Measurements from ENCODE around the gene STUM.
"Not testable (repeated sequence)": the region's sequence is repeated elsewhere in the genome, so short reads cannot be mapped to it uniquely, and the experiment has no call there.

STUM gene

GRCh38 chr1:226638608-226639007, 90.0 kb downstream of the STUM start:
- no peak overlapping the region for H2BK12ac ChIP-seq (ENCODE audit: low read length)
- no peak overlapping the region for H3K4me2 ChIP-seq (ENCODE audit: insufficient read depth, low read length, poor library complexity, severe bottlenecking)
- no peak overlapping the region for H2BK120ac ChIP-seq (ENCODE audit: low read depth, low read length)
- H3K18ac ChIP-seq (ENCODE audit: low read length): no peak overlapping the region
- DNase-seq (ENCODE audit: low spot score): no peak
- H3K27me3 ChIP-seq (ENCODE audit: control insufficient read depth in 3 of 3, insufficient read depth in 3 of 3, low read depth in 1 of 3, low read length in 3 of 3): no peaks in the 10 kb centered on the region
- no peak overlapping the region for H2BK5ac ChIP-seq (ENCODE audit: low read length)
- H3K4ac ChIP-seq (ENCODE audit: low read length): no peak overlapping the region
- no peak overlapping the region for H4K91ac ChIP-seq (ENCODE audit: low read depth, low read length, poor library complexity)
- H4K8ac ChIP-seq (ENCODE audit: low read depth, low read length): no peak overlapping the region
- H2AK5ac ChIP-seq (ENCODE audit: low read depth, low read length): no peak overlapping the region
- H2BK15ac ChIP-seq (ENCODE audit: low read length): no peak overlapping the region
- no CpG with 5 or more reads among the region's 16 CpGs for WGBS, 2 donors (ENCODE audit: extremely low coverage in 2 of 2, insufficient read length in 2 of 2, insufficient replicate concordance in 1 of 2)
- no peak overlapping the region for H2AFZ ChIP-seq (ENCODE audit: low read length)
- no peak overlapping the region for H3K4me3 ChIP-seq (ENCODE audit: low read length in 2 of 2)
- peaks cover 10 to 16% of the 10 kb centered on the region in 2 donors for H3K4me1 ChIP-seq (ENCODE audit: control insufficient read depth in 2 of 2, insufficient read depth in 1 of 2, low read depth in 1 of 2, low read length in 2 of 2)
- H3K23ac ChIP-seq (ENCODE audit: low read depth, low read length, poor library complexity): no peak overlapping the region
- no peak overlapping the region for H3K14ac ChIP-seq (ENCODE audit: low read length)
- no peak overlapping the region for H3K27ac ChIP-seq (replicated peaks; ENCODE audit: low read length)
- H3K9me3 ChIP-seq (replicated peaks in 1 of 2; ENCODE audit: control insufficient read depth in 2 of 2, insufficient read depth in 1 of 2, low read depth in 1 of 2, low read length in 2 of 2): no peaks in the 10 kb centered on the region
- no peak overlapping the region for H3K9ac ChIP-seq (ENCODE audit: low read depth, low read length, poor library complexity)
- H3K36me3 ChIP-seq (replicated peaks in 1 of 2; ENCODE audit: control insufficient read depth in 2 of 2, insufficient read depth in 2 of 2, low read length in 2 of 2): peaks cover 0 to 15% of the 10 kb centered on the region in 2 donors
- H3K79me1 ChIP-seq (ENCODE audit: low read depth, low read length): peaks cover 1% of the 10 kb centered on the region

- not testable (repeated sequence) for H3K4me2 ChIP-seq (ENCODE audit: insufficient read depth, low read length, poor library complexity, severe bottlenecking); H3K9me3 ChIP-seq (replicated peaks in 1 of 2; ENCODE audit: control insufficient read depth in 2 of 2, insufficient read depth in 1 of 2, low read depth in 1 of 2, low read length in 2 of 2); H2AK5ac ChIP-seq (ENCODE audit: low read depth, low read length); H4K91ac ChIP-seq (ENCODE audit: low read depth, low read length, poor library complexity); H2AFZ ChIP-seq (ENCODE audit: low read length); H2BK15ac ChIP-seq (ENCODE audit: low read length); H2BK12ac ChIP-seq (ENCODE audit: low read length); H3K27me3 ChIP-seq (ENCODE audit: control insufficient read depth in 3 of 3, insufficient read depth in 3 of 3, low read depth in 1 of 3, low read length in 3 of 3); H3K23ac ChIP-seq (ENCODE audit: low read depth, low read length, poor library complexity); H4K8ac ChIP-seq (ENCODE audit: low read depth, low read length); H2BK5ac ChIP-seq (ENCODE audit: low read length); H3K14ac ChIP-seq (ENCODE audit: low read length); H3K18ac ChIP-seq (ENCODE audit: low read length); H3K4ac ChIP-seq (ENCODE audit: low read length); H3K4me3 ChIP-seq (ENCODE audit: low read length in 2 of 2); H2BK120ac ChIP-seq (ENCODE audit: low read depth, low read length); H3K9ac ChIP-seq (ENCODE audit: low read depth, low read length, poor library complexity); H3K79me1 ChIP-seq (ENCODE audit: low read depth, low read length); DNase-seq (ENCODE audit: low spot score); H3K27ac ChIP-seq (replicated peaks; ENCODE audit: low read length)
- WGBS, 2 donors (ENCODE audit: extremely low coverage in 2 of 2, insufficient read length in 2 of 2, insufficient replicate concordance in 1 of 2): no CpG with 5 or more reads among the region's 8 CpGs
- peaks cover 12 to 22% of the 10 kb centered on the region in 2 donors for H3K4me1 ChIP-seq (ENCODE audit: control insufficient read depth in 2 of 2, insufficient read depth in 1 of 2, low read depth in 1 of 2, low read length in 2 of 2)
- H3K36me3 ChIP-seq (replicated peaks in 1 of 2; ENCODE audit: control insufficient read depth in 2 of 2, insufficient read depth in 2 of 2, low read length in 2 of 2): peaks cover 0 to 15% of the 10 kb centered on the region in 2 donors
Observed at GRCh38 chr1:226639206-226639605, 90.6 kb downstream of the STUM start.

- Histone ChIP-seq H2BK5ac (ENCODE audit: low read length) (no peak overlapping the region), H3K9ac (ENCODE audit: low read depth, low read length, poor library complexity) (no peak overlapping the region), H3K36me3 (replicated peaks in 1 of 2; ENCODE audit: control insufficient read depth in 2 of 2, insufficient read depth in 2 of 2, low read length in 2 of 2) (peaks cover 0 to 15% of the 10 kb centered on the region in 2 donors), H3K4me3 (ENCODE audit: low read length in 2 of 2) (no peak overlapping the region), H3K4me1 (ENCODE audit: control insufficient read depth in 2 of 2, insufficient read depth in 1 of 2, low read depth in 1 of 2, low read length in 2 of 2) (peaks cover 12 to 23% of the 10 kb centered on the region in 2 donors), H3K79me1 (ENCODE audit: low read depth, low read length) (peaks cover 1% of the 10 kb centered on the region), H2BK12ac (ENCODE audit: low read length) (no peak overlapping the region), H3K18ac (ENCODE audit: low read length) (peak overlapping the region; percentile 58), H2AFZ (ENCODE audit: low read length) (no peak overlapping the region), H2AK5ac (ENCODE audit: low read depth, low read length) (peak overlapping the region; percentile 59), H3K23ac (ENCODE audit: low read depth, low read length, poor library complexity) (no peak overlapping the region), H3K4me2 (ENCODE audit: insufficient read depth, low read length, poor library complexity, severe bottlenecking) (no peak overlapping the region), H3K9me3 (replicated peaks in 1 of 2; ENCODE audit: control insufficient read depth in 2 of 2, insufficient read depth in 1 of 2, low read depth in 1 of 2, low read length in 2 of 2) (no peaks in the 10 kb centered on the region), H4K8ac (ENCODE audit: low read depth, low read length) (no peak overlapping the region), H2BK120ac (ENCODE audit: low read depth, low read length) (no peak overlapping the region), H3K4ac (ENCODE audit: low read length) (no peak overlapping the region), H2BK15ac (ENCODE audit: low read length) (no peak overlapping the region), H4K91ac (ENCODE audit: low read depth, low read length, poor library complexity) (no peak overlapping the region), H3K14ac (ENCODE audit: low read length) (no peak overlapping the region), H3K27ac (replicated peaks; ENCODE audit: low read length) (no peak overlapping the region), H3K27me3 (ENCODE audit: control insufficient read depth in 3 of 3, insufficient read depth in 3 of 3, low read depth in 1 of 3, low read length in 3 of 3) (no peaks in the 10 kb centered on the region)
- no CpG with 5 or more reads among the region's 18 CpGs for WGBS, 2 donors (ENCODE audit: extremely low coverage in 2 of 2, insufficient read length in 2 of 2, insufficient replicate concordance in 1 of 2)
- DNase-seq (ENCODE audit: low spot score): no peak
Observed at GRCh38 chr1:226639631-226640061, 91.1 kb downstream of the STUM start.

- Histone ChIP-seq H3K27ac (replicated peaks; ENCODE audit: low read length) (peak overlapping the region; percentile 32), H3K27me3 (ENCODE audit: control insufficient read depth in 3 of 3, insufficient read depth in 3 of 3, low read depth in 1 of 3, low read length in 3 of 3) (no peaks in the 10 kb centered on the region), H2AFZ (ENCODE audit: low read length) (no peak overlapping the region), H2BK15ac (ENCODE audit: low read length) (no peak overlapping the region), H2BK12ac (ENCODE audit: low read length) (no peak overlapping the region), H3K4me3 (ENCODE audit: low read length in 2 of 2) (no peak overlapping the region), H3K4me1 (ENCODE audit: control insufficient read depth in 2 of 2, insufficient read depth in 1 of 2, low read depth in 1 of 2, low read length in 2 of 2) (peaks cover 12 to 23% of the 10 kb centered on the region in 2 donors), H4K91ac (ENCODE audit: low read depth, low read length, poor library complexity) (no peak overlapping the region), H3K9ac (ENCODE audit: low read depth, low read length, poor library complexity) (peak overlapping the region; percentile 57), H3K4me2 (ENCODE audit: insufficient read depth, low read length, poor library complexity, severe bottlenecking) (no peak overlapping the region), H3K14ac (ENCODE audit: low read length) (no peak overlapping the region), H2BK5ac (ENCODE audit: low read length) (no peak overlapping the region), H3K23ac (ENCODE audit: low read depth, low read length, poor library complexity) (no peak overlapping the region), H3K79me1 (ENCODE audit: low read depth, low read length) (no peaks in the 10 kb centered on the region), H2AK5ac (ENCODE audit: low read depth, low read length) (peak overlapping the region; percentile 53), H3K18ac (ENCODE audit: low read length) (peak overlapping the region; percentile 88), H2BK120ac (ENCODE audit: low read depth, low read length) (no peak overlapping the region), H3K36me3 (replicated peaks in 1 of 2; ENCODE audit: control insufficient read depth in 2 of 2, insufficient read depth in 2 of 2, low read length in 2 of 2) (peaks cover 0 to 15% of the 10 kb centered on the region in 2 donors), H4K8ac (ENCODE audit: low read depth, low read length) (peak overlapping the region; percentile 67), H3K4ac (ENCODE audit: low read length) (no peak overlapping the region), H3K9me3 (replicated peaks in 1 of 2; ENCODE audit: control insufficient read depth in 2 of 2, insufficient read depth in 1 of 2, low read depth in 1 of 2, low read length in 2 of 2) (no peaks in the 10 kb centered on the region)
- DNase-seq (ENCODE audit: low spot score): no peak
- WGBS, 2 donors (ENCODE audit: extremely low coverage in 2 of 2, insufficient read length in 2 of 2, insufficient replicate concordance in 1 of 2): no CpG with 5 or more reads among the region's 23 CpGs
Observed at GRCh38 chr1:226640321-226641136, 92.0 kb downstream of the STUM start.

All from neuronal stem cell (in vitro differentiated cells).